Measurements from ENCODE around the gene DISC1. TPM values are rescaled to one million over a fixed set of nuclear protein-coding genes. Genes with fewer than 3 reads are reported as not detected.

The DISC1 gene
- total RNA-seq, 2 experiments from 2014 or later: 1.7 to 2.0 TPM

- H3K4me3 Mint-ChIP-seq: no peak overlapping the region
- peaks cover 13% of the 10 kb centered on the region for H3K4me1 Mint-ChIP-seq
- no peaks in the 10 kb centered on the region for H3K36me3 Mint-ChIP-seq
- no peaks in the 10 kb centered on the region for H3K9me3 Mint-ChIP-seq
- H3K27ac Mint-ChIP-seq: no peak overlapping the region
- H3K27me3 Mint-ChIP-seq: no peaks in the 10 kb centered on the region
- no peak for DNase-seq
Measured at GRCh38 chr1:231600458-231600976, 26.1 kb upstream of the DISC1 start.

GRCh38 chr1:231601824-231602672, 24.5 kb upstream of the DISC1 start:
- DNase-seq: no peak
- Mint-ChIP-seq H3K4me3 (no peak overlapping the region), H3K27ac (no peak overlapping the region), H3K9me3 (no peaks in the 10 kb centered on the region), H3K36me3 (no peaks in the 10 kb centered on the region), H3K4me1 (peaks cover 6% of the 10 kb centered on the region), H3K27me3 (no peaks in the 10 kb centered on the region)

GRCh38 chr1:231602673-231602984, 24.0 kb upstream of the DISC1 start:
- no peaks in the 10 kb centered on the region for H3K27me3 Mint-ChIP-seq
- H3K4me3 Mint-ChIP-seq: no peak overlapping the region
- H3K4me1 Mint-ChIP-seq: peaks cover 6% of the 10 kb centered on the region
- no peaks in the 10 kb centered on the region for H3K36me3 Mint-ChIP-seq
- no peaks in the 10 kb centered on the region for H3K9me3 Mint-ChIP-seq
- no peak for DNase-seq
- no peak overlapping the region for H3K27ac Mint-ChIP-seq

GRCh38 chr1:231603598-231604275, 22.9 kb upstream of the DISC1 start:
- Mint-ChIP-seq H3K4me3 (peak overlapping the region; percentile 89), H3K9me3 (no peaks in the 10 kb centered on the region)

GRCh38 chr1:231604276-231604621, 22.3 kb upstream of the DISC1 start:
- H3K27ac Mint-ChIP-seq: peak overlapping the region; percentile 76
- DNase-seq: no peak
- no peaks in the 10 kb centered on the region for H3K27me3 Mint-ChIP-seq
- H3K4me3 Mint-ChIP-seq: no peak overlapping the region
- peaks cover 6% of the 10 kb centered on the region for H3K4me1 Mint-ChIP-seq
- no peaks in the 10 kb centered on the region for H3K36me3 Mint-ChIP-seq
- H3K9me3 Mint-ChIP-seq: no peaks in the 10 kb centered on the region

More at GRCh38 chr1:231603598-231604275, 22.9 kb upstream of the DISC1 start:
- Mint-ChIP-seq H3K36me3 (no peaks in the 10 kb centered on the region), H3K27ac (peak overlapping the region; percentile 76), H3K27me3 (no peaks in the 10 kb centered on the region), H3K4me1 (peaks cover 6% of the 10 kb centered on the region)
- DNase-seq: no peak

- Mint-ChIP-seq H3K27ac (no peak overlapping the region), H3K36me3 (no peaks in the 10 kb centered on the region), H3K9me3 (no peaks in the 10 kb centered on the region), H3K4me1 (peaks cover 6% of the 10 kb centered on the region), H3K27me3 (no peaks in the 10 kb centered on the region), H3K4me3 (no peak overlapping the region)
- no peak for DNase-seq
Measured at GRCh38 chr1:231605149-231606100, 21.2 kb upstream of the DISC1 start.

- Mint-ChIP-seq H3K36me3 (peaks cover 2% of the 10 kb centered on the region), H3K27ac (no peak overlapping the region), H3K9me3 (no peaks in the 10 kb centered on the region), H3K27me3 (no peaks in the 10 kb centered on the region), H3K4me3 (no peak overlapping the region), H3K4me1 (peaks cover 15% of the 10 kb centered on the region)
- DNase-seq: no peak
Measured at GRCh38 chr1:231606712-231607111, 19.9 kb upstream of the DISC1 start.

- no peaks in the 10 kb centered on the region for H3K27me3 Mint-ChIP-seq
- peaks cover 45% of the 10 kb centered on the region for H3K4me1 Mint-ChIP-seq
- H3K9me3 Mint-ChIP-seq: peaks cover 21% of the 10 kb centered on the region
- peaks cover 18% of the 10 kb centered on the region for H3K36me3 Mint-ChIP-seq
- no peak overlapping the region for H3K27ac Mint-ChIP-seq
- H3K4me3 Mint-ChIP-seq: no peak overlapping the region
- DNase-seq: no peak
Measured at GRCh38 chr1:231610388-231610787, 16.2 kb upstream of the DISC1 start.

- Mint-ChIP-seq H3K36me3 (peaks cover 20% of the 10 kb centered on the region), H3K4me3 (no peak overlapping the region), H3K27me3 (no peaks in the 10 kb centered on the region), H3K9me3 (peaks cover 21% of the 10 kb centered on the region), H3K4me1 (peaks cover 45% of the 10 kb centered on the region), H3K27ac (no peak overlapping the region)
- no peak for DNase-seq
Measured at GRCh38 chr1:231611111-231611510, 15.5 kb upstream of the DISC1 start.

- Mint-ChIP-seq H3K27ac (peak overlapping the region; percentile 82), H3K27me3 (no peaks in the 10 kb centered on the region), H3K4me1 (peaks cover 45% of the 10 kb centered on the region), H3K9me3 (peaks cover 21% of the 10 kb centered on the region), H3K36me3 (peaks cover 20% of the 10 kb centered on the region), H3K4me3 (no peak overlapping the region)
- no peak for DNase-seq
Measured at GRCh38 chr1:231611851-231612250, 14.7 kb upstream of the DISC1 start.

GRCh38 chr1:231612393-231613089, 14.0 kb upstream of the DISC1 start:
- peak; percentile 41 for DNase-seq
- Mint-ChIP-seq H3K27ac (peak overlapping the region; percentile 82), H3K9me3 (peaks cover 21% of the 10 kb centered on the region), H3K4me3 (peak overlapping the region; percentile 64), H3K27me3 (no peaks in the 10 kb centered on the region), H3K36me3 (peaks cover 20% of the 10 kb centered on the region), H3K4me1 (peaks cover 45% of the 10 kb centered on the region)

- Mint-ChIP-seq H3K9me3 (peaks cover 21% of the 10 kb centered on the region), H3K27me3 (no peaks in the 10 kb centered on the region), H3K36me3 (peaks cover 20% of the 10 kb centered on the region), H3K27ac (peak overlapping the region; percentile 82), H3K4me3 (peak overlapping the region; percentile 19), H3K4me1 (peaks cover 45% of the 10 kb centered on the region)
- no peak for DNase-seq
Measured at GRCh38 chr1:231613419-231614349, 12.9 kb upstream of the DISC1 start.

- peaks cover 18% of the 10 kb centered on the region for H3K36me3 Mint-ChIP-seq
- H3K9me3 Mint-ChIP-seq: peaks cover 21% of the 10 kb centered on the region
- no peak for DNase-seq
- H3K4me3 Mint-ChIP-seq: no peak overlapping the region
- H3K27me3 Mint-ChIP-seq: no peaks in the 10 kb centered on the region
- no peak overlapping the region for H3K27ac Mint-ChIP-seq
- H3K4me1 Mint-ChIP-seq: peaks cover 36% of the 10 kb centered on the region
Measured at GRCh38 chr1:231616667-231617066, 9.9 kb upstream of the DISC1 start.
